H1 (cell line): ENCODE data around the gene GSE1. TPM values are rescaled to one million over a fixed set of nuclear protein-coding genes. Genes with fewer than 3 reads are reported as not detected.

ENCODE experiments used
- CTCF ChIA-PET: fragments of 300-600 bp; sonication (Branson Sonifier 250); formaldehyde crosslinking; loops from one replicate; lab custom pipeline; 2021; ENCODE audit not compliant: partially characterized antibody; lab: Charles Lee
- POLR2A ChIA-PET: fragments of 300-600 bp; sonication (Branson Sonifier 250); formaldehyde crosslinking; loops from one replicate; lab custom pipeline; 2021; ENCODE audit warnings: inconsistent platforms; ENCODE audit not compliant: partially characterized antibody; lab: Charles Lee
- DNase-seq, 2 experiments: peaks; one replicate each; pipeline versions ENCODE4 v3.0.0 to v3.0.0-alpha.2; 2010 to 2022; ENCODE audit warnings: low spot score in 2 of 2, low read depth in 1 of 2, mixed read lengths in 1 of 2
- FAIRE-seq: peaks from 2 replicates; lab custom pipeline; 2011; peaks lifted over from hg19 to GRCh38; lab: Jason Lieb, UNC
- H2AFZ ChIP-seq: 2 replicates; pipeline ENCODE4 v1.8.1; 2012; ENCODE audit warnings: low read length, inconsistent platforms
- H2AK5ac ChIP-seq: 2 replicates; pipeline ENCODE4 v1.6.1; 2013; ENCODE audit warnings: low read depth, low read length
- H2BK120ac ChIP-seq: replicated peaks from 2 replicates; pipeline ENCODE3; 2013; ENCODE audit warnings: low read depth, low read length, inconsistent platforms
- H2BK12ac ChIP-seq: 2 replicates; pipeline ENCODE4 v1.6.1; 2013; ENCODE audit warnings: low read depth, low read length
- H2BK15ac ChIP-seq: 2 replicates; pipeline ENCODE4 v1.6.1; 2013; ENCODE audit warnings: low read length
- H2BK20ac ChIP-seq: 2 replicates; pipeline ENCODE4 v1.6.1; 2013; ENCODE audit warnings: low read length
- H2BK5ac ChIP-seq: 2 replicates; pipeline ENCODE4 v1.6.1; 2013; ENCODE audit warnings: low read depth, low read length
- H3K14ac ChIP-seq: 2 replicates; pipeline ENCODE4 v1.6.1; 2013; ENCODE audit warnings: inconsistent platforms; ENCODE audit not compliant: insufficient read length
- H3K18ac ChIP-seq: 2 replicates; pipeline ENCODE4 v1.6.1; 2013; ENCODE audit warnings: low read length; ENCODE audit errors: extremely low read depth
- H3K23ac ChIP-seq: 2 replicates; pipeline ENCODE4 v1.6.1; 2013; ENCODE audit warnings: inconsistent platforms; ENCODE audit not compliant: insufficient read length
- H3K23me2 ChIP-seq: 2 replicates; pipeline ENCODE4 v1.6.1; 2013; ENCODE audit warnings: low read depth, low read length
- H3K27ac ChIP-seq: 2 replicates; pipeline ENCODE4 v1.6.1; 2011; ENCODE audit warnings: low read depth, low read length, inconsistent platforms
- H3K27me3 ChIP-seq, 4 experiments: replicated peaks in 1 of 4; 1 replicate in 1 of 4; 2 replicates in 3 of 4; pipeline versions ENCODE4 v1.6.1 to v1.8.1; 2011 to 2013; ENCODE audit warnings: low read length in 3 of 4, mild to moderate bottlenecking in 3 of 4, inconsistent platforms in 2 of 4, mixed read lengths in 2 of 4, moderate library complexity in 1 of 4; ENCODE audit not compliant: control insufficient read depth in 3 of 4, insufficient read depth in 3 of 4; ENCODE audit errors: extremely low read depth in 1 of 4
- H3K36me3 ChIP-seq, 4 experiments: 2 replicates each; pipeline versions ENCODE4 v1.6.1 to v1.8.1; 2011 to 2013; ENCODE audit warnings: mild to moderate bottlenecking in 4 of 4, low read length in 3 of 4, moderate library complexity in 2 of 4, control low read depth in 1 of 4, inconsistent platforms in 1 of 4; ENCODE audit not compliant: insufficient read depth in 4 of 4, control insufficient read depth in 2 of 4
- H3K4ac ChIP-seq: replicated peaks from 2 replicates; pipeline ENCODE3; 2013; ENCODE audit warnings: low read length, low read depth, mixed read lengths, inconsistent platforms; ENCODE audit not compliant: insufficient read length
- H3K4me1 ChIP-seq, 4 experiments: replicated peaks in 1 of 4; 1 replicate in 1 of 4; 2 replicates in 3 of 4; pipeline versions ENCODE4 v1.6.1 to v1.8.1; 2011 to 2013; ENCODE audit warnings: low read length in 3 of 4, inconsistent platforms in 2 of 4, mixed read lengths in 1 of 4; ENCODE audit not compliant: insufficient read depth in 4 of 4, control insufficient read depth in 3 of 4
- H3K4me2 ChIP-seq, 2 experiments: 2 replicates each; pipeline versions ENCODE4 v1.6.1 to v1.8.1; 2011 to 2013; ENCODE audit warnings: low read depth in 2 of 2, low read length in 2 of 2, control low read depth in 1 of 2, inconsistent platforms in 1 of 2, mild to moderate bottlenecking in 1 of 2; ENCODE audit not compliant: insufficient read depth in 1 of 2
- H3K4me3 ChIP-seq, 4 experiments: fragments of 200-600, 300-600 bp in 1 of 4; sonication (generic), shearing (Covaris generic), sonication (Bioruptor Twin) in 1 of 4; 2 replicates each; pipeline versions ENCODE4 v1.5.1 to v1.8.1; 2011 to 2016; ENCODE audit warnings: low read length in 4 of 4, low read depth in 3 of 4, control low read depth in 2 of 4, inconsistent platforms in 2 of 4, mild to moderate bottlenecking in 2 of 4, mixed read lengths in 1 of 4, moderate library complexity in 1 of 4; ENCODE audit not compliant: insufficient read depth in 2 of 4; ENCODE audit errors: extremely low read depth in 1 of 4
- H3K56ac ChIP-seq: replicated peaks from 2 replicates; pipeline ENCODE3; 2013; ENCODE audit warnings: low read depth, mild to moderate bottlenecking, mixed read lengths, low read length, inconsistent platforms; ENCODE audit not compliant: insufficient read length
- H3K79me1 ChIP-seq: 2 replicates; pipeline ENCODE4 v1.6.1; 2013; ENCODE audit warnings: low read depth, low read length, control low read depth
- H3K79me2 ChIP-seq, 2 experiments: 2 replicates each; pipeline versions ENCODE4 v1.6.1 to v1.8.1; 2012 to 2013; ENCODE audit warnings: low read length in 2 of 2, mild to moderate bottlenecking in 2 of 2, inconsistent platforms in 1 of 2; ENCODE audit not compliant: insufficient read depth in 2 of 2, control insufficient read depth in 1 of 2
- H3K9ac ChIP-seq, 4 experiments: replicated peaks in 1 of 4; 1 replicate in 1 of 4; 2 replicates in 3 of 4; pipeline versions ENCODE4 v1.6.1 to v1.8.1; 2011 to 2013; ENCODE audit warnings: low read depth in 3 of 4, low read length in 3 of 4, control low read depth in 2 of 4, mild to moderate bottlenecking in 2 of 4, moderate library complexity in 2 of 4, inconsistent platforms in 1 of 4; ENCODE audit errors: extremely low read depth in 1 of 4
- H3K9me3 ChIP-seq, 2 experiments: 2 replicates each; pipeline versions ENCODE4 v1.6.1 to v1.8.1; 2012 to 2013; ENCODE audit warnings: mild to moderate bottlenecking in 2 of 2, moderate library complexity in 2 of 2, control low read depth in 1 of 2, inconsistent platforms in 1 of 2, low read depth in 1 of 2, low read length in 1 of 2, mixed read lengths in 1 of 2; ENCODE audit not compliant: insufficient read depth in 2 of 2
- H4K20me1 ChIP-seq, 2 experiments: replicated peaks in 1 of 2; 2 replicates each; pipeline versions ENCODE3 to v1.8.1; 2011 to 2013; ENCODE audit warnings: inconsistent platforms in 2 of 2, low read length in 2 of 2, mild to moderate bottlenecking in 1 of 2; ENCODE audit not compliant: insufficient read depth in 2 of 2, control insufficient read depth in 1 of 2
- H4K5ac ChIP-seq: 2 replicates; pipeline ENCODE4 v1.6.1; 2013; ENCODE audit warnings: low read length, low read depth, mixed read lengths, inconsistent platforms; ENCODE audit not compliant: insufficient read length
- H4K8ac ChIP-seq: 2 replicates; pipeline ENCODE4 v1.8.0; 2013; ENCODE audit warnings: mild to moderate bottlenecking, moderate library complexity, low read length, inconsistent platforms; ENCODE audit not compliant: insufficient read depth; ENCODE audit errors: extremely low read depth
- H4K91ac ChIP-seq: replicated peaks from 2 replicates; pipeline ENCODE3; 2013; ENCODE audit warnings: low read length, mixed read lengths, inconsistent platforms; ENCODE audit not compliant: insufficient read length
- KDM1A ChIP-seq: fragments of 200-600, 300-600 bp; sonication (generic); IDR thresholded peaks from 2 replicates; pipeline ENCODE4 v1.7.1; 2016; ENCODE audit warnings: mild to moderate bottlenecking, low read length, borderline replicate concordance
- POLR2A ChIP-seq, 2 experiments: IDR thresholded peaks; 1 replicate in 1 of 2; 2 replicates in 1 of 2; pipeline ENCODE4 v1.6.1; 2011; ENCODE audit warnings: low read depth in 2 of 2, low read length in 2 of 2, mild to moderate bottlenecking in 2 of 2; ENCODE audit errors: control extremely low read depth in 1 of 2
- WGBS, 2 experiments: shearing (Covaris generic) in 1 of 2; methylation state at CpG; one replicate each; pipeline versions ENCODE4 v1.1.6 to v1.1.7; 2013 to 2015; ENCODE audit warnings: low lambda C conversion rate in 2 of 2, mixed read lengths in 2 of 2, inconsistent platforms in 1 of 2, low coverage in 1 of 2, missing lambda C conversion rate in 1 of 2; ENCODE audit not compliant: insufficient replicate concordance in 2 of 2, insufficient coverage in 1 of 2, insufficient read length in 1 of 2; ENCODE audit errors: extremely low coverage in 1 of 2, missing lambda C conversion rate in 1 of 2; 5-methylcytosine and 5-hydroxymethylcytosine counted together
- polyA plus RNA-seq, 7 experiments: library from polyadenylated mRNA; depleted of rRNA in 3 of 7; stranded (reverse) in 5 of 7; unstranded in 2 of 7; fragments of >200 nt in 5 of 7; fragments of 200-250 nt in 2 of 7; gene quantifications; 1 replicate in 5 of 7; 2 replicates in 1 of 7; 4 replicates in 1 of 7; pipeline versions ENCODE4 v1.2.1 to v1.2.3, GENCODE V29; 2011 to 2013; ENCODE audit warnings: missing spikeins in 2 of 7, mixed read lengths in 2 of 7
- total RNA-seq: library from RNA; stranded (reverse); fragmentation: NEBNext Ultra II Directional; extraction: Animal tissue kit (Norgen Biotek cat#: 25700); gene quantifications from 2 replicates; pipeline ENCODE4 v1.2.1, GENCODE V29; 2021

GSE1 gene
- total and polyA plus RNA-seq, 2 of the 8 experiments (the other 6 are each of a cell fraction or from before 2014, with no cell fraction given) = 26.0 to 65.6 TPM

DNA sequence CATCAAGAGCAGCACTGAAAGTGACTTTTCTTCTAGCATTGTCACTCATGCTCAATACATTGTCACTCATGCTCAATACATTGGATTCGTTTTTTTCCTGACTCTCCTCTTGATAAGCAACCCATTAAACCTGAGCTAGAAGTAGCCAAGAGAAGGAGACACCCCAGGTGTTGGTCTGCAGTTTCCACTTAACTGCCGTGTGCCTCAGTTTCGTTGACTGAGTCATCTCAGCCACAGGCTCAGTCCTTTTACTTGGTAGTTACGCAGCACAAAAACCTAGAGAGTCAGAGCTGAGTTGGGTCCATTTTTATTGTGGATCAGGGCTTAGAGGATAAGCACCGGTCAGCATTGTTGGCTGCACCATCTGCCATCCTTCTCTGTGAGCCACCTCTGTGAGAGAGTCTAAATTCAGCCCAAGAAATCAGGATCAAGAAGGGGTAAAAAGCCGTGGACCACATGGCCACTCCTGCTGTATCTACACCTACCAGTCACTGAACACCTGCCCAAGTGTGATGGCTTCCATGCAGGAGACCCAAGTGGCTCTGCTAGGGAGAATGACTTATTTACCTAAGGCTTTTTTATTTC lies 64.4 kb downstream of the GSE1 start:
- H2BK120ac ChIP-seq = no peak overlapping the region
- H3K4ac ChIP-seq = no peak overlapping the region
- peaks cover 4% of the 10 kb centered on the region; the same call in 1 of the 2 replicates for H3K79me1 ChIP-seq
- H3K4me3 ChIP-seq = no peak overlapping the region
- no peak overlapping the region for H2BK15ac ChIP-seq
- H2BK20ac ChIP-seq = no peak overlapping the region
- H3K79me2 ChIP-seq = no peaks in the 10 kb centered on the region
- no peak overlapping the region for H2AFZ ChIP-seq
- H3K56ac ChIP-seq = no peak overlapping the region
- peaks cover 45 to 83% (median 64%) of the 10 kb centered on the region in 4 experiments for H3K36me3 ChIP-seq
- no peak overlapping the region for H4K8ac ChIP-seq
- no peaks in the 10 kb centered on the region for H3K4me1 ChIP-seq
- no peak overlapping the region for H3K18ac ChIP-seq
- H3K23ac ChIP-seq = no peak overlapping the region
- no peak overlapping the region for H3K27ac ChIP-seq
- no peaks in the 10 kb centered on the region for H3K27me3 ChIP-seq
- no peak overlapping the region; a peak in 1 of 7 replicates for H3K9ac ChIP-seq
- H2BK12ac ChIP-seq = no peak overlapping the region
- no peak for DNase-seq
- no peak overlapping the region for H2AK5ac ChIP-seq
- H3K4me2 ChIP-seq = no peak overlapping the region
- H4K91ac ChIP-seq = no peak overlapping the region
- no peaks in the 10 kb centered on the region for H3K9me3 ChIP-seq
- no peaks in the 10 kb centered on the region for H3K23me2 ChIP-seq
- H4K20me1 ChIP-seq = peaks cover 5 to 16% of the 10 kb centered on the region in 2 experiments
- ChIA-PET CTCF (interaction anchor here (0.6 to 37.0 kb wide), 9 partner anchors 9 to 188 kb away, joined by 3 to 620 read pairs (median 9); no protein-coding TSS in a partner anchor), POLR2A (interaction anchor here (0.7 to 10.5 kb wide), 7 partner anchors 9 to 46 kb away, joined by 3 to 77 read pairs (median 4); partner anchors contain the start of gene GINS2)
- 82% methylated on average over 6 of the region's 6 CpGs; no CpG with 5 or more reads in 1 of the 2 experiments for WGBS, 2 experiments
- no peak overlapping the region for H2BK5ac ChIP-seq
- no peak for FAIRE-seq
- no peak overlapping the region for H3K14ac ChIP-seq
- H4K5ac ChIP-seq = no peak overlapping the region
- TF ChIP-seq KDM1A (no peak), POLR2A (IDR thresholded peaks at IDR 0.05; ENCODE audit: control extremely low read depth in 1 of 2, low read depth in 2 of 2, low read length in 2 of 2) (0 out of 3 replicates have a peak, but pooled peaks of 1 of the 2 experiments have one; percentile 11)
